Omental fat pad (tissue), 4 donors: ENCODE data around the gene SLC43A1. TPM values are rescaled to one million over a fixed set of nuclear protein-coding genes. Genes with fewer than 3 reads are reported as not detected.

Source experiments
- ATAC-seq: fragments of 150-250 bp; one replicate; pipeline ENCODE4 v1.9.1; 2016; ENCODE audit warnings: mild to moderate bottlenecking, moderate library complexity; ENCODE audit not compliant: low FRiP score
- DNase-seq: peaks from one replicate; pipeline ENCODE4 v3.0.0-alpha.2; 2019; ENCODE audit warnings: low spot score
- total RNA-seq, 4 donors: library from RNA; depleted of rRNA; stranded (reverse); fragments of >200 nt; gene quantifications; one replicate each; pipeline ENCODE4 v1.1.0, GENCODE V29; 2016
- TF ChIP-seq, protein P1 (sequence below), 3 donors: fragments of 450-650 bp; IDR thresholded peaks; one replicate each; pipeline ENCODE4 v1.5.1; 2016 to 2017; ENCODE audit warnings: antibody characterized with exemption in 3 of 3, mild to moderate bottlenecking in 3 of 3, moderate library complexity in 2 of 3

Gene SLC43A1
- total RNA-seq, 4 donors from 2014 or later = 11.5 to 40.4 (median 16.5) TPM

- DNase-seq (no peak), ATAC-seq (peak; percentile 13)
- TF ChIP-seq, protein P1, sequence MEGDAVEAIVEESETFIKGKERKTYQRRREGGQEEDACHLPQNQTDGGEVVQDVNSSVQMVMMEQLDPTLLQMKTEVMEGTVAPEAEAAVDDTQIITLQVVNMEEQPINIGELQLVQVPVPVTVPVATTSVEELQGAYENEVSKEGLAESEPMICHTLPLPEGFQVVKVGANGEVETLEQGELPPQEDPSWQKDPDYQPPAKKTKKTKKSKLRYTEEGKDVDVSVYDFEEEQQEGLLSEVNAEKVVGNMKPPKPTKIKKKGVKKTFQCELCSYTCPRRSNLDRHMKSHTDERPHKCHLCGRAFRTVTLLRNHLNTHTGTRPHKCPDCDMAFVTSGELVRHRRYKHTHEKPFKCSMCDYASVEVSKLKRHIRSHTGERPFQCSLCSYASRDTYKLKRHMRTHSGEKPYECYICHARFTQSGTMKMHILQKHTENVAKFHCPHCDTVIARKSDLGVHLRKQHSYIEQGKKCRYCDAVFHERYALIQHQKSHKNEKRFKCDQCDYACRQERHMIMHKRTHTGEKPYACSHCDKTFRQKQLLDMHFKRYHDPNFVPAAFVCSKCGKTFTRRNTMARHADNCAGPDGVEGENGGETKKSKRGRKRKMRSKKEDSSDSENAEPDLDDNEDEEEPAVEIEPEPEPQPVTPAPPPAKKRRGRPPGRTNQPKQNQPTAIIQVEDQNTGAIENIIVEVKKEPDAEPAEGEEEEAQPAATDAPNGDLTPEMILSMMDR (IDR thresholded peaks at IDR 0.05) = no peak
Measured at GRCh38 chr11:57467508-57468157, 47.9 kb downstream of the SLC43A1 start.

- ATAC-seq (no peak), DNase-seq (no peak)
- TF ChIP-seq, protein P1 (IDR thresholded peaks at IDR 0.05) = no peak
Measured at GRCh38 chr11:57466680-57467079, 48.8 kb downstream of the SLC43A1 start.

GRCh38 chr11:57464539-57465181, 50.8 kb downstream of the SLC43A1 start:
- ATAC-seq = no peak
- TF ChIP-seq, protein P1 (IDR thresholded peaks at IDR 0.05) = no peak
- no peak for DNase-seq

DNA sequence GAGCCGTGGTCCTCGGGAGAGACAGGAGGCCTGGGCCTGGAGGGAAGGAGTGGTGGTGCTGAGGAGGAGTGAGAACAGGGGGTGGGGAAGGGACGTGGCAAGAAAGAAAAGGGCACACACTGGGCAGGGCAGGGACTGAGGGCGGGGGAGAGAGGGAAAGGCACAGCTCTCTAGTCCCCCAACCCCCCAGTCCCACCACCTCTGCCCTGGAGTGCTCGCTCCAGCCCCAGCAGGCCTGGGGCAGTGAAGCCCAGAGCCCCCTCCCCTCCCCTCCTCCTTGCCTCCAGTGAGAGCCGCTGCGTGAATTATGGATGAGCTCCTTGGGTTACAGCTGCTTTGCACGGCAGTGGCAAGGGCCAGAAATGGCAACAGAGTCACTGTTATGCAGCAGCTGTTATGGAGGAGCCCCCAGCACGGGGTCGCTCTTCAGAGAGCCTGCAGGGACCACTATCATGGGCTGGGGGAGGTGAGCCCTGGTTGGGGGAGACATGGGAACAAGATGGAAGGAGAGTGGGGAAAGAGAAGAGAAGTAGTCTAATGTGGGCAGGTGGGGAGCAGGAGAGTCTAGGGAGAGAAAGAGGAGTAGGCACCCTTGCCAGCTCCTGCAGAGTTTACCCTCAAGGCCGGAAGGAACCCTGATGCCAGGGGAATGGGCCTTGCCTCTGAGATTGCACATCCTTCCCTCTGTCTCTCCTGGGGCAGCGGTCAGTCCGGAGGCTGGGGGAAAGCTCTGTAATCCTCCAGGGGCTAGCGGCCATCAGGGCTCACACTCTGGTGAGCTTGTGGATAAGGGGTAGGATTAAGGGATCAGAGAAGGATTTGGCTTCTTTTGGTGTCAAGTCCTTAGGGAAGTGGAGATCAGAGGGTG, 51.6 kb downstream of the SLC43A1 start:
- DNase-seq (no peak), ATAC-seq (no peak)
- TF ChIP-seq, protein P1 (IDR thresholded peaks at IDR 0.05) = no peak

GRCh38 chr11:57462597-57462996, 52.9 kb downstream of the SLC43A1 start:
- ATAC-seq (no peak), DNase-seq (no peak)
- TF ChIP-seq, protein P1 (IDR thresholded peaks at IDR 0.05) = no peak

- DNase-seq (no peak), ATAC-seq (no peak)
- TF ChIP-seq, protein P1 (IDR thresholded peaks at IDR 0.05) = no peak
Measured at GRCh38 chr11:57461841-57462489, 53.5 kb downstream of the SLC43A1 start.
